ENCODE results near the gene CDKN2A.
A peak's percentile ranks its signal among the peaks of the same experiment; 100 is the strongest.

CDKN2A gene

GRCh38 chr9:22037954-22038690 lies 43.9 kb upstream of the CDKN2A start:
- no peaks in the 10 kb centered on the region for H3K9me2 ChIP-seq (replicated peaks; ENCODE audit: insufficient read depth, low read length)
- no peak overlapping the region for H3K4me3 ChIP-seq (ENCODE audit: insufficient read depth, low read length, poor library complexity, severe bottlenecking)
- no peaks in the 10 kb centered on the region for H3K9me3 ChIP-seq (ENCODE audit: insufficient read depth, low read length)
- no peak overlapping the region for H3K4me2 ChIP-seq (ENCODE audit: low read depth, low read length, poor library complexity, severe bottlenecking)
- H3K79me2 ChIP-seq (ENCODE audit: insufficient read depth, low read length) = no peaks in the 10 kb centered on the region
- H2AFZ ChIP-seq (ENCODE audit: low read depth, low read length, severe bottlenecking) = no peak overlapping the region
- TF ChIP-seq CTCF (IDR thresholded peaks at IDR 0.05; ENCODE audit: insufficient read depth, low read length, poor library complexity, severe bottlenecking) (peak; percentile 59), EZH2phosphoT487 (conservative IDR thresholded peaks at IDR 0.05; ENCODE audit: low read length) (no peak)
- H4K20me1 ChIP-seq (ENCODE audit: low read depth, low read length) = no peaks in the 10 kb centered on the region
- no peaks in the 10 kb centered on the region for H3K27me3 ChIP-seq (ENCODE audit: low read length)
- H3K9ac ChIP-seq (ENCODE audit: low read length) = no peak overlapping the region
- no peaks in the 10 kb centered on the region for H3F3A ChIP-seq (ENCODE audit: insufficient read depth)
- no peak overlapping the region for H3K27ac ChIP-seq (ENCODE audit: low read depth, low read length)
- H3K36me3 ChIP-seq (ENCODE audit: low read length) = no peaks in the 10 kb centered on the region

GRCh38 chr9:22036866-22037626 lies 42.9 kb upstream of the CDKN2A start:
- no peak overlapping the region for H2AFZ ChIP-seq (ENCODE audit: low read depth, low read length, severe bottlenecking)

GRCh38 chr9:22035591-22036011 lies 41.4 kb upstream of the CDKN2A start:
- no peaks in the 10 kb centered on the region for H3K9me2 ChIP-seq (replicated peaks; ENCODE audit: insufficient read depth, low read length)
- no peaks in the 10 kb centered on the region for H3K36me3 ChIP-seq (ENCODE audit: low read length)
- TF ChIP-seq EZH2phosphoT487 (conservative IDR thresholded peaks at IDR 0.05; ENCODE audit: low read length) = no peak
- no peak for TF ChIP-seq CTCF (IDR thresholded peaks at IDR 0.05; ENCODE audit: insufficient read depth, low read length, poor library complexity, severe bottlenecking)
- no peak overlapping the region for H3K9ac ChIP-seq (ENCODE audit: low read length)
- H4K20me1 ChIP-seq (ENCODE audit: low read depth, low read length) = no peaks in the 10 kb centered on the region
- no peaks in the 10 kb centered on the region for H3K79me2 ChIP-seq (ENCODE audit: insufficient read depth, low read length)
- H3K9me3 ChIP-seq (ENCODE audit: insufficient read depth, low read length) = no peaks in the 10 kb centered on the region
- no peak overlapping the region for H2AFZ ChIP-seq (ENCODE audit: low read depth, low read length, severe bottlenecking)
- H3K4me2 ChIP-seq (ENCODE audit: low read depth, low read length, poor library complexity, severe bottlenecking) = no peak overlapping the region
- H3K27me3 ChIP-seq (ENCODE audit: low read length) = no peaks in the 10 kb centered on the region
- no peak overlapping the region for H3K4me3 ChIP-seq (ENCODE audit: insufficient read depth, low read length, poor library complexity, severe bottlenecking)
- no peak overlapping the region for H3K27ac ChIP-seq (ENCODE audit: low read depth, low read length)
- no peaks in the 10 kb centered on the region for H3F3A ChIP-seq (ENCODE audit: insufficient read depth)

More at GRCh38 chr9:22036866-22037626, 42.9 kb upstream of the CDKN2A start:
- TF ChIP-seq EZH2phosphoT487 (conservative IDR thresholded peaks at IDR 0.05; ENCODE audit: low read length) (no peak), CTCF (IDR thresholded peaks at IDR 0.05; ENCODE audit: insufficient read depth, low read length, poor library complexity, severe bottlenecking) (no peak)
- Histone ChIP-seq H3K9me2 (replicated peaks; ENCODE audit: insufficient read depth, low read length) (no peaks in the 10 kb centered on the region), H4K20me1 (ENCODE audit: low read depth, low read length) (no peaks in the 10 kb centered on the region), H3F3A (ENCODE audit: insufficient read depth) (no peaks in the 10 kb centered on the region), H3K27ac (ENCODE audit: low read depth, low read length) (no peak overlapping the region), H3K27me3 (ENCODE audit: low read length) (no peaks in the 10 kb centered on the region), H3K4me3 (ENCODE audit: insufficient read depth, low read length, poor library complexity, severe bottlenecking) (no peak overlapping the region), H3K9ac (ENCODE audit: low read length) (no peak overlapping the region), H3K9me3 (ENCODE audit: insufficient read depth, low read length) (no peaks in the 10 kb centered on the region), H3K36me3 (ENCODE audit: low read length) (no peaks in the 10 kb centered on the region), H3K4me2 (ENCODE audit: low read depth, low read length, poor library complexity, severe bottlenecking) (no peak overlapping the region), H3K79me2 (ENCODE audit: insufficient read depth, low read length) (no peaks in the 10 kb centered on the region)
